ENCODE data around the gene HCAR3. TPM values are rescaled to one million over a fixed set of nuclear protein-coding genes. Genes with fewer than 3 reads are reported as not detected.
"Not testable (repeated sequence)": the region's sequence is repeated elsewhere in the genome, so short reads cannot be mapped to it uniquely, and the experiment has no call there.

The HCAR3 gene
- 10 to 100 TPM in 1 of 5 experiments, 1 to 10 TPM in 1, under 1 TPM in 1, not detected in 2; 0.22 to 24.6 (median 3.2) TPM for total RNA-seq
- not detected for polyA plus RNA-seq
- total RNA-seq, result not detected

DNA sequence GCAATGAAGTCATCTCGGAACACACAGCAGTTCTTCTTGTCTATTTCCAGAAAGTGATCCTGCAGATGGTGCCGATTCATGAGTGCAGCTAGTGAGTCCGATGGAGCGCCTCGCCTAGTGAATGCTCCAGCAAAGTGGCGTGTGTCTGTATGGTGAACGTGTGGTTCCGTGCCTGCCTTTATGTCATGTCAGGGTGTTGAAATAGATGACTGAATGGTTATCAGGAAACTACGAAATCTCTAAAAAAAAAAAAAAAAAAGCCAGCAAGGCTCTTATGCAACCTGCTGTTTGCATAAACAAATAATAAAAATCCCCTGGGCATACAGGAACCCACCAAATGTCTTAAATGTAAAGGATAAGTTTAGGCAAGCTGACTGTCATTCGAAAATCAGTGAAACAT lies at the start of gene HCAR3:
Gene HCAR3 (minus strand): TSS at position 154 of the 400 bp plus-strand sequence. CDS start 74 bp downstream, at position 80.
- DNase-seq; H3K36me3 ChIP-seq (ENCODE audit: control insufficient read depth in 2 of 3, insufficient read depth in 3 of 3, low read length in 3 of 3); H3K4me3 ChIP-seq (ENCODE audit: low read length); H3K27ac Mint-ChIP-seq; H3K9me3 ChIP-seq (ENCODE audit: control insufficient read depth in 2 of 3, low read length in 3 of 3); H3K9me3 Mint-ChIP-seq; H3K27me3 Mint-ChIP-seq; H3K4me3 Mint-ChIP-seq; CTCF ChIA-PET; H3K27me3 ChIP-seq (ENCODE audit: control insufficient read depth in 2 of 2, insufficient read depth in 2 of 2, low read length in 2 of 2); H3K4me1 ChIP-seq (ENCODE audit: control insufficient read depth in 2 of 2, insufficient read depth in 2 of 2, low read length in 2 of 2); POLR2A ChIA-PET; H3K36me3 Mint-ChIP-seq; intact Hi-C loops (cut with micrococcal nuclease); H3K27ac ChIP-seq (ENCODE audit: low read depth, low read length): not testable (repeated sequence)
- peaks cover 0 to 11% (median 0%) of the 10 kb centered on the region in 7 donors for H3K4me1 Mint-ChIP-seq
- peak; percentile 80 for ATAC-seq

DNA sequence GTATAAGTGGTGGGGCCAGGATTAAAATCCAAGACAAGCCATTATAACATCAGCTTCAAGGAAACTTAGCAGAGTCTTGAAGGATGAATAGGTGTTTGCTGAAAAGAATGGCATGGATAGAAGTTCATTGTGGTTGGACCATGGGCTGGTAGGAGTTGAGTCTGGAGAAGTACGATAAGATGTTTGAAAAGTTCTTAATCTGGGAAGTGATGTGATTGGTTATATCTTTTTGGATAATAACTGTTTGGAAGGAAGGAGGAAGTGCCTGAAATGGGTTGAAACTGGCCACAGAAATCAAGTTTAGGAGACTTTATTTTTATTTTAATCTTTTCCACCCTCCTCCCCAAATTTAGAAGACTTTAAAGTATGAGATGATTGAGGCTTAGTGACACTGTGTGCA lies 41.0 kb upstream of the HCAR3 start:
- intact Hi-C loops (cut with micrococcal nuclease), result loop anchor here (10.0 kb wide), 2 partner anchors 423 to 607 kb away; partner anchors contain the start of gene SBNO1 (in 1 of the 2)
- Mint-ChIP-seq H3K27me3 (no peaks in the 10 kb centered on the region), H3K36me3 (peaks cover 3 to 40% (median 31%) of the 10 kb centered on the region in 5 donors), H3K4me1 (peaks cover 39 to 62% (median 55%) of the 10 kb centered on the region in 7 donors), H3K27ac (peak overlapping the region in 5 of 9 donors; percentile 9 to 64 (median 21)), H3K9me3 (no peaks in the 10 kb centered on the region), H3K4me3 (no peak overlapping the region)
- ChIA-PET CTCF (interaction anchor here (1.1 kb wide), 1 partner anchor 358 kb away, joined by 4 read pairs; no protein-coding TSS in a partner anchor), POLR2A (interaction anchor here (0.6 kb wide), 1 partner anchor 33 kb away, joined by 3 read pairs; no protein-coding TSS in a partner anchor)
- ATAC-seq (no peak), DNase-seq (no peak)
- no peaks in the 10 kb centered on the region for H3K27me3 ChIP-seq (ENCODE audit: control insufficient read depth in 2 of 2, insufficient read depth in 2 of 2, low read length in 2 of 2)
- peaks cover 12 to 16% of the 10 kb centered on the region in 2 donors for H3K4me1 ChIP-seq (ENCODE audit: control insufficient read depth in 2 of 2, insufficient read depth in 2 of 2, low read length in 2 of 2)
- H3K9me3 ChIP-seq (ENCODE audit: control insufficient read depth in 2 of 3, low read length in 3 of 3), result no peaks in the 10 kb centered on the region
- H3K27ac ChIP-seq (ENCODE audit: low read depth, low read length), result no peak overlapping the region
- peaks cover 13 to 72% (median 21%) of the 10 kb centered on the region in 3 experiments for H3K36me3 ChIP-seq (ENCODE audit: control insufficient read depth in 2 of 3, insufficient read depth in 3 of 3, low read length in 3 of 3)
- no peak overlapping the region for H3K4me3 ChIP-seq (ENCODE audit: low read length)

DNA sequence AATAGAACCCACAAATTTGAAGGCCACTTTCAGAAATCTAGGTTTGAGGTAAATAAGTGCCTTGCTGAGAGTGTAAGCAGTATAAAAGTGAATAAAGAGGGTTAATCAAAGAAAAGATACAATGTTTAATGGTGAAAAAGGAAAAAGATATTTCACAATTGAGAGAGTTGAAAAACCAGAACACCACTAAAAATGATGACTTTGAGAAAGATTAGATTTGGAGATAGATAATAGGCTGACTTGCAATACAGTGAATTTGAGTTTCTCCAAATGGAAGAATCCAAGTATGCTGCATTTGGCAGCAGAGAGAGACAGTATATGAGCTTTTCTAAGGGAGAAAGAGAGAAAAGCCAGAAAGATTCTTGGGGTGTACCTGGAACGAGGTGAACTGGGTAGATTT lies 38.2 kb upstream of the HCAR3 start:
- no peaks in the 10 kb centered on the region for H3K27me3 Mint-ChIP-seq
- Histone ChIP-seq H3K4me1 (ENCODE audit: control insufficient read depth in 2 of 2, insufficient read depth in 2 of 2, low read length in 2 of 2) (peaks cover 12 to 19% of the 10 kb centered on the region in 2 donors), H3K27me3 (ENCODE audit: control insufficient read depth in 2 of 2, insufficient read depth in 2 of 2, low read length in 2 of 2) (no peaks in the 10 kb centered on the region), H3K4me3 (ENCODE audit: low read length) (no peak overlapping the region), H3K9me3 (ENCODE audit: control insufficient read depth in 2 of 3, low read length in 3 of 3) (no peaks in the 10 kb centered on the region), H3K27ac (ENCODE audit: low read depth, low read length) (peak overlapping the region; percentile 15), H3K36me3 (ENCODE audit: control insufficient read depth in 2 of 3, insufficient read depth in 3 of 3, low read length in 3 of 3) (peaks cover 11 to 50% (median 21%) of the 10 kb centered on the region in 3 experiments)
- ATAC-seq (no peak), DNase-seq (no peak)
- intact Hi-C loops (cut with micrococcal nuclease), result loop anchor here (5.0 to 10.0 kb wide), 5 partner anchors 420 to 958 kb away; partner anchors contain the start of genes SBNO1 (in 2 of the 2), ATP6V0A2 (in 1 of the 2) and TMED2 (in 1 of the 2)
- ChIA-PET CTCF (no interaction called here), POLR2A (interaction anchor here (0.6 kb wide), 1 partner anchor 354 kb away, joined by 3 read pairs; no protein-coding TSS in a partner anchor)
- peaks cover 3 to 41% (median 31%) of the 10 kb centered on the region in 5 donors for H3K36me3 Mint-ChIP-seq
- H3K27ac Mint-ChIP-seq, result peak overlapping the region in 6 of 9 donors; percentile 57 to 96 (median 84)
- H3K4me1 Mint-ChIP-seq, result peaks cover 33 to 76% (median 67%) of the 10 kb centered on the region in 7 donors
- H3K4me3 Mint-ChIP-seq, result peak overlapping the region in 3 of 10 donors; percentile 41 to 100 (median 95)
- H3K9me3 Mint-ChIP-seq, result no peaks in the 10 kb centered on the region

DNA sequence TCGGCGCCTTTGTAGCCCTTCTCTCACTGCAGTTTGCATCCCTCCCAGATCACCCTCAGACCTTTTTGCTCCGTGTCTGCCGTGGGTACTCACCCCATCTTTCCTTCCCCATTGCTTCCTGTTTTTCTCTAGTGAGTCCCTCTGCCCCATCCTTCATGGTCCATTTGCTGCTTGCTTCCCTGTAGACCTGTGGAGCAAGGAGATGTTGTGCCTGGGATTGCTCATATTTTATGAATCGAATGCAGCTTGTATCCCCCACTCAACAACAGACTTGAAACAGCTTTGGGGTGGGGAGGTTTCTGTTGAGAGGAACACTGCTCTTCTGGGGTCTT lies 36.7 kb upstream of the HCAR3 start:
- Mint-ChIP-seq H3K27ac (peak overlapping the region; percentile 89 to 98 (median 96)), H3K4me1 (peaks cover 31 to 74% (median 62%) of the 10 kb centered on the region in 7 donors), H3K27me3 (no peaks in the 10 kb centered on the region), H3K9me3 (no peaks in the 10 kb centered on the region), H3K36me3 (peaks cover 3 to 35% (median 31%) of the 10 kb centered on the region in 5 donors), H3K4me3 (peak overlapping the region; percentile 93 to 100 (median 96))
- no peak for DNase-seq
- ATAC-seq, result no peak
- ChIA-PET CTCF (interaction anchor here (0.5 to 2.7 kb wide), 3 partner anchors 115 to 862 kb away, joined by 3 to 8 read pairs (median 4); no protein-coding TSS in a partner anchor), POLR2A (interaction anchor here (0.9 to 3.1 kb wide), 7 partner anchors 9 to 252 kb away, joined by 3 to 17 read pairs (median 8); partner anchors contain the start of genes CCDC62, KNTC1, RSRC2 and ZCCHC8)
- Histone ChIP-seq H3K36me3 (ENCODE audit: control insufficient read depth in 2 of 3, insufficient read depth in 3 of 3, low read length in 3 of 3) (peaks cover 9 to 40% (median 21%) of the 10 kb centered on the region in 3 experiments), H3K4me3 (ENCODE audit: low read length) (peak overlapping the region; percentile 87), H3K27ac (ENCODE audit: low read depth, low read length) (peak overlapping the region; percentile 94), H3K4me1 (ENCODE audit: control insufficient read depth in 2 of 2, insufficient read depth in 2 of 2, low read length in 2 of 2) (peaks cover 12 to 19% of the 10 kb centered on the region in 2 donors), H3K9me3 (ENCODE audit: control insufficient read depth in 2 of 3, low read length in 3 of 3) (no peaks in the 10 kb centered on the region), H3K27me3 (ENCODE audit: control insufficient read depth in 2 of 2, insufficient read depth in 2 of 2, low read length in 2 of 2) (no peaks in the 10 kb centered on the region)
- intact Hi-C loops (cut with micrococcal nuclease), result loop anchor here (2.0 to 10.0 kb wide), 6 partner anchors 84 to 959 kb away; partner anchors contain the start of genes SBNO1 (in 2 of the 2), ATP6V0A2 (in 1 of the 2) and TMED2 (in 1 of the 2)

DNA sequence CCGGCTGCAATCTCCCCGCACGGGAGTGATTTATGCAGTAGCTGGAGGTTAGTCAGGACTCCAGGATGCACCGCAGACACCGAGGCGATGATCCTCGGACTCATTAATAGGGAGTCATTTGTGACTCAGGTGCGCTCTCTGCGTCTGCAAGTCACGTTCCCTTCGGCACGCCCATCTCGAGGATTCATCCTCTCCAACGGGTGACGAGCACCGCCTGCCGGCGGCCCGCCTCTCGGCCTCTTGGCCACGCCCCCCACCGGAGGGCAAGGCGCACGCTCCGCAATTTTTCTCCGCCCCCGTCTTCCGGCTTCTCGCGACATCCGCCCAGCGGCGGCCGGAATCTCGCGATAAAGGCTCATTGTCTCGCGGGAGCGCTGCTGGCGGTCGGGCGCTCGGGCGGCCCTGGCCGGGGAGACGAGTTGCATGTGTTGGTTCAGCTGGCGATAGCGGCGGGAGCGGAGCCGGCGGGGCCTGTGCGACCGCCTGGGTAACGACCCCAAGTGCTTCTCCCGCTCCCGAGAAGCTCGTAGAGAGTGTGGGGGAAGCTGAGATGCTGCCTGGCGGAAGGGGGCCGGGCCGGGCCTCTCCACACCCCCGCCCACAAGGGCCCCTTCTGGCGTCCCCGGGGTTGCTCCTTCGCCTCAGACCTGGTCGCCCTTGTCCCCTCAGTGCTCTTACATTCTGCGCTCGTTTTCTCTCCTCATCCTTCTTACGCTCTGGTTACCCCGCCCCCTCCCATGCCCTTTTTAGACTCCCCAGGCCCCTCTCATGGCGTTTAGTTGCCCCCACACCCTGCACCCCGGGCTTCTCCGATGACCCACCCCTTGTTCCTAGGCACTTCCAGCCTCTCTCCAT lies 36.1 kb upstream of the HCAR3 start, which contains the start of gene DENR:
Gene DENR (plus strand): TSS at position 361 of the 855 bp plus-strand sequence. CDS start 878 bp downstream, outside the sequence.
- Mint-ChIP-seq H3K36me3 (peaks cover 3 to 33% (median 28%) of the 10 kb centered on the region in 5 donors), H3K4me3 (peak within 1 kb of the TSS; percentile 93 to 100 (median 96)), H3K4me1 (peaks cover 31 to 70% (median 60%) of the 10 kb centered on the region in 7 donors), H3K27me3 (no peaks in the 10 kb centered on the region), H3K9me3 (no peaks in the 10 kb centered on the region), H3K27ac (peak within 1 kb of the TSS; percentile 89 to 98 (median 96))
- peak within 1 kb of the TSS; percentile 87 for H3K4me3 ChIP-seq (ENCODE audit: low read length)
- ChIA-PET POLR2A (interaction anchor here (0.5 to 3.1 kb wide), 8 partner anchors 9 to 414 kb away, joined by 3 to 17 read pairs (median 6); partner anchors contain the start of genes CCDC62, KNTC1, RSRC2 and ZCCHC8), CTCF (interaction anchor here (0.5 to 2.7 kb wide), 4 partner anchors 114 to 861 kb away, joined by 3 to 8 read pairs (median 4); no protein-coding TSS in a partner anchor)
- no peaks in the 10 kb centered on the region for H3K27me3 ChIP-seq (ENCODE audit: control insufficient read depth in 2 of 2, insufficient read depth in 2 of 2, low read length in 2 of 2)
- H3K27ac ChIP-seq (ENCODE audit: low read depth, low read length), result peak within 1 kb of the TSS; percentile 94
- no peaks in the 10 kb centered on the region for H3K9me3 ChIP-seq (ENCODE audit: control insufficient read depth in 2 of 3, low read length in 3 of 3)
- intact Hi-C loops (cut with micrococcal nuclease), result loop anchor here (1.0 to 10.0 kb wide), 18 partner anchors 22 to 960 kb away; partner anchors contain the start of genes CCDC62 (in 2 of the 2), DIABLO (in 2 of the 2), KNTC1 (in 2 of the 2) and SBNO1 (in 2 of the 2)
- DNase-seq (peak; percentile 98 to 100 (median 99)), ATAC-seq (peak; percentile 99)
- H3K4me1 ChIP-seq (ENCODE audit: control insufficient read depth in 2 of 2, insufficient read depth in 2 of 2, low read length in 2 of 2), result peaks cover 12 to 19% of the 10 kb centered on the region in 2 donors
- peaks cover 6 to 34% (median 20%) of the 10 kb centered on the region in 3 experiments for H3K36me3 ChIP-seq (ENCODE audit: control insufficient read depth in 2 of 3, insufficient read depth in 3 of 3, low read length in 3 of 3)

Data from naive thymus-derived CD4-positive, alpha-beta T cell (primary cell).